AML-193 (cell line): Measurements from ENCODE around the gene RORC.

Experiments
- DNase-seq, 2 experiments: peaks; one replicate each; lab custom pipeline; 2025; lab: John Stamatoyannopoulos, UW

The RORC gene

DNA sequence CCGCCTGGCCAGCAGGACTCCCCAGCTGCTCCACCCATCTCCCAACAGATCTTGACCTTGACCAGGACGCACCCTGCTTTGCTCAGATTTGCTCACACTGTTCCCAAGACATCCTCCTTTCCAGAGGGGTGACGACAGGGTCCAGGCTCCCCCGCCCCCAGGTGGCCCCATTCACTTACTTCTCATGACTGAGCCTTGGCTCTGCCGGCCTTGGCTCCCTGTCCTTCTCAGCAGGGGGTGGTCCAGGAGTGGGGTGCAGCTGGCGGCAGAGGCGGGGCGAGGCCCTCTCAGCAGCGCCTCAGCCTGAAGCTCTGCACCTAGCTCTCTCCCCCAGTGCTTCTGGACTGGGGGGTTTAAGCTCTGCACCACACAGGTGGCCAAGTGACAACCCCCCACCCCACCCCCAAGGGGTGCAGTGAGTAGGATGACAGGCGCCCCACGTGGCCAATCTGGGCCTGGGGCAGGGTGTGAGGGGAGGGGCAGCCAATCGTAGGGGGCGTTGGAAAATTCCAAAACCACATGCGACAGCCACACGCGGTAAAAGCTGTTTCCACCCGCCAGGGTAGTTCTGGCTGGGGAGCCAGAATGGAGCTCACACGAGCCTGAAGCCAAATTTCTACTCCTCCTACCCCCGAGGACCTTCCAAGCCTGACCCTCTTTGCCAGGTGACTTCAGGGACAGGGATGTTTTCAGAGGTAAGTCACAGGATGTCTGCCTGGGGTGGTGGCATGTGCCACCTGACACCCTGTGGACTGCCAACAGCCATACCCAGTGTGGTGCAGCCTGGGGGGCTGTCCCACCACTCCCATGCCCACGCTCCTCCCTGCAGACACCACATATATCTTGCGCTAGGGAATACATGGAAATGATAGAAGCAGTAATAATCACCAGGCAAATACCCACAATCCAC is 5.6 kb downstream of the RORC start:
- no peak for DNase-seq

DNA sequence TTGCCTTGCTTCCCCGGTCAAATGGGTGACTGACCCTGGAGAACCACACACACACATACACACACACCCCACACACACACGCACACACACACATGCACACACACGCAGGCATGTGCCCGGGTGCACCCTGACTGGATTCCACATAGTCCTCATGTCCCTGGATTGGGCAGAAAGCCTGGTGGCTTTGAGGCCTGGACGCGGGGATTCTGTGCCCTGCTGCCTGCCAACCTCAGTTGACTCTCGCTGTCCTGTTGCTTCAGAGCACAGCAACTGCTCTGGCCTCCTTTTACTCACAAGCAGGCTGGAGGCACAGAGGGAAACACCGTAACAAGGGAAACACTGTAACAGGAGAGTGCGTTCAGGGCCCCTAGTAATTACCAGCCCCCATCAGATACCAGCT is 6.4 kb downstream of the RORC start:
- no peak for DNase-seq

DNA sequence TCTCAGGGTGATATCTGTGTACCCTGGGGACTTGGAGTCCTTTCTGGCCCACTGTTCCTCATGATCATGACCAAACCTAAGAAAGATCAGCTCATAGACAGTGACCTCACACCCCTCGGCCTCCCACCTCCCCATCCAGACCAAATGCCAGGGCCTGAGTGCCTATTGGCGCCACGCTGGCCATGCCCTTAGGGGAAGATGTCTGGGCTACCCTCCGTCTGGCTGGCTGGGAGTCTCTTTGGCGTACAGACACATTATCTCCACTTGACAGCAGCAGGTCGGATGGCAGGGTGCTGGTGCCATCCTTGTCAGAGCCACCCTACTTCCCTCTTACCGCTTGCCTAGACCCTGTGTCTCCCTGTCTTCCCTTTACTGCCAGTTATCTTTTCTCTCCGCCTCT is 8.4 kb downstream of the RORC start:
- no peak for DNase-seq

DNA sequence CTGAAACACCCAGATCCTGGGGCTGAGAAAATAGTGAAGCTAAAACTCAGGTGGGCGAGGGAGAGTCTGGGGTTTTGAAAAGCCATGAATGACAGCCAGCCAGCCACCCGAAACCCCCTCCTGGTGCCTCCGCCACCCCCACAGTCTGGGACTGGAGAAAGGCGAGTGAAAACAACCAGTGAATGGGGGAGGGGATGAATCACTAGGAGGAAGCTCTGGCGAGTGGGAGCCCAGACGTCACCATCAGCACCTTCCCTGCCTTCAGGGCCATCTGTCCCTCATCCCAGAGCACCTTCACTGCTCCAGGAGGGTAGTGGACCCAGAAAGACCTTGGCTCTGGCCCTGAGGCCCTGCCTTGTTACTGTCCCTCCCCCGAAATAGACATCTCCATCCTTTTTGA is 9.2 kb downstream of the RORC start:
- no peak for DNase-seq

DNA sequence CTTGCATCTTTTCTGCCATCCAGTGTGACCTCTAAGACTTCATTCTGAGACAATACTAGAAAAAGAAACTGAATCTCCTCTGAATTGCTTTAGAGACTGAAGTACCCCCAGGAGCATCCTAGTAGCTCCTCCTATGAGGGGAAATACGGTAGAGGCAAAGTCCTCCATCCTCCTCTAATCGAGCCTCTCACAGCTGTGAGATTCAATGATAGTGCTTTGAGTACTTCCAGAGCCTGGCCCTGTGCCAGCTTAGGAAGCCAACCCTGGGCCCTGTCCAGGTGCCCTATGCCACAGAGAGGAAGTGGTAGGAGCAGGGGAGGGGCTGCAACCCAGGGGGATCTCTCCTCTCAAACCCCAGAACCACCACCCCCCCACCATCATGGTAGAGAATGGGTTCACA is 10.7 kb downstream of the RORC start:
- no peak for DNase-seq

DNA sequence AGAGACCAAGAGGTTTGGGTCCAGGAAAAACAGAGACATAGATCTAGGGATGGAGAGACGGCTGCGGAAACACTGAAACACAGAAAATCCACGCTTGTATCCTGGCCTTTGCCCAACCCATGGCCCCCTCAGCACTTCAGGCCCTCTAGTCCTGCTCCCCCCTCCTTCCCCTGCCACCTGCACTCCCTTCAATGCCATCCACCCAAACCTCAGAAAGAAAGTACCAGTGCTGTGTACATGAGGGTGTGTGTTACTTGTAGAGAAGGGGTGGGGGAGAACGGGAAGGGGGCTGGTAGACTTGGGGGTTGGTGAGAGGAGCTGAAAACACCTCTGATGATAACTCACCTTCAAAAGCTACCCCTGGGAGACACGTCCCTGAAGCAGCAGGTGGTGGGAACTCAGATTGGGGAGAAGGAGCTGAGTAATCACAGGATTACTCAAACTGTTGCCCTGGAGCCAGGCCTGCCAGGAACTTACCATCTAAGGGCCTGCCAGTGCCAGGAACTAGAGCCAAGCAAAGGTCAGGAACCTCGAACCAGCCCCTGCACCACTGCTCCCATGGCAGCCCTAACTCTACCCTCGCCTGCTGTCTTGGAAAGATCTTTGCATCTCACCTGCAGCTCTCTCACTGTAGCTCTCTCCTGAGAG is 11.5 kb downstream of the RORC start:
- DNase-seq = peak in 1 of 2 experiments; percentile 26

DNA sequence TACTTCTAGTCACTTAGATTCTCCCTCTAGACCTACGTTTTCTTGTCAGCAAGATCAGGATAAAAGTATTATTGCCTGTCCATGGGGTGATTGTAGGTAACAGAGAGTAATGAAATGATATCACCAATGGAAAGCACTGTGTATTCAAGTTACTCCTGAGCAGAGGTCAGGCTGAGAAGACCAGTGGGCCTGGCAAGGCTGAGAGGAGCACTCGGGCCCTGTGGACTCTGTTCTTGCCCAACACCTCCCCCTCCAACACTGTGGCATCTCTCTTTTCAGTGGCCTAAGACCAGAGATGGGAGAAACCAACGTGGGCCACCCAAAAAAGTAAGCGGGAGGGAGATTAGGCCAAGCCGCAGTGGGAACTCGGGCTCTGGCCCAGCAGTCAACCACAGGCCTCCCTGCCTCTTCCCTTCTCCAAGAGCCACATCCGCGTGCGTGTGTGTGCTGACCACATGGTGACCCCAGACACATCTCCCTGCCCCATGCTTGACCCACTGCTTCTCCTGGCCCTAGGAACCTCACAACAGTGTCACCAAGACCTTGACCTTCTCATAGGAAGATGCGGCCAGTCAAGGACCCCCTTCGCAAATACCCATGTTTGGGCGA is 12.3 kb downstream of the RORC start:
- no peak for DNase-seq

DNA sequence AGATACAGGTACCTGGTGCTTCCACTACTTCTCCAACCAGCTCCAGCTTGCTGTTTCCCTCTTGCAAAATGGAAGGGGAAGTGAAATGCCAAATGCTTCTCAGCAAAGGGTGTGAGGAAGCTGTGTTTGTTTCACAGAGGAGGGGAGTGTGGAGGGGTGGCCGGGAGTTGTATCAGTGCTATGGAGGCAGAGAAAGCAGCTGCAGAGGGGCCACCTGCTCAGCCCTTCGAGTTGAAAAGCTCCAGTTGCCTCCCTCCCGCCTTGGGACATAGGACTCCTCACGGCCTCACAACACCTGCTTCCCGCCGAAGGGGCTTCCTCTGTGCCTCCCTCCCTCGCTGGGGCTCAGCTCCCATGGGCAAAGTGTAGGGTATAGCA is 14.3 kb downstream of the RORC start:
- DNase-seq = peak; percentile 30 to 34

DNA sequence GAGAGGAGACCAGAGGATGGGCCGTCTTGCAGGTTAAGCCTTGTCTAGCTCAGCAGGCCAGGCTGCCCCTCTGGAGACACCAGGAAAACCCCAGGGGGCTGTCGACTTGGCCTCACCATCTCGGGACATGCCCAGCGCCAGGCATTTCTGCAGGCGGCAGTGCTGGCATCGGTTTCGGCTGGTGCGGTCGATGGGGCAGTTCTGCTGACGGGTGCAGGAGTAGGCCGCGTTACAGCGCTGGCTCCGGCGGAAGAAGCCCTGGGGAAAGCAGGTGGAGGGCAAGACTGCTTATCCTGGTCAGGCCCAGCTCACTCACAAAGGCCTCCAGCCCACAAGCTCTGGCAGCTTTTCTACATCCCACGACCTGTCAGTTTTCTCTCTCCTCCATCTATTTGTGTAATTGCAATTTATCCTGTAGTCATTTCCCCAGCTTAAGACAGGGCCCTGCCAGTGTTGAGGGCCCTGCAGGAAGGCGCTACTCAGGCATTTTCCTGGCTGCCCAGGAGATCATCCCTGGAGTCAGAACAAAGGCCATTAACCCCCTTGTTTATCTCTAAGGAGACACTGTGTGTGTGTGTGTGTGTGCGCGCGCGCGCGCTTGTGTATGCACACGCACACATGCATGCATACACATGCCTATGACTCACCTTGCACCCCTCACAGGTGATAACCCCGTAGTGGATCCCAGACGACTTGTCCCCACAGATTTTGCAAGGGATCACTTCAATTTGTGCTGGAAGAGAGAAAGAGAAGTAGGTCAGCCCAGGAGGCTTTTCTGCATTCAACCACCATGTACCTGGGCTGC is 14.9 kb downstream of the RORC start:
- DNase-seq = no peak

DNA sequence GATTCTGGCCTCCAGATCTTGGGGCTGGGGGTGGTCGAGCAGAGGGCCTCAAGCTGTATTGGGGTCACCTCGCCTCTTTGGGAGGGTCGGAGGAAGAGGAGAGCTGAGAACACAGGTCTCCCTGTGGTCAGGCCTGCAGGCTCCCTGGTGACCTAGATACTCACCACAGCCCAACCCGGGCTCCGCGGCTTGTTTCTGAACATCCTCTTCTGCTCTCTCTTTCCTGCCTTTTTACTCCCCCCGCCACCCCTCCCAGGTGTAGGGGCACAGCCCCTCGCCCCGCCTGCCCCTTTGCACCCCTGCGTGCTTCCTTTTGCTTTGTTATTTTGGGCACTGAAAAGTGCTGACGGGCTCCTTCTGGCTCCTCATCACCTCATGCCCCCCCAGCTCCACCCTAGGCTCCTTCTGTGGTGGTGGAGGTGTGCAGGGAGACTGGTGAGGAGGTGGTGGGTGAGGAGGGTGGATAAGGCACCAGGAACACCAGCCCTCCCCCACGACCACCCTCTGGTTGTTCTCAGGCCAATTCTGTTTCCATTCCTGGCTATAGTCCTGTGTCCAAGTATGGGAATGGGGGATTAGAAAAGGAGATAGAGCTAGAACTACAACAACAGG is 15.8 kb downstream of the RORC start:
- no peak for DNase-seq

DNA sequence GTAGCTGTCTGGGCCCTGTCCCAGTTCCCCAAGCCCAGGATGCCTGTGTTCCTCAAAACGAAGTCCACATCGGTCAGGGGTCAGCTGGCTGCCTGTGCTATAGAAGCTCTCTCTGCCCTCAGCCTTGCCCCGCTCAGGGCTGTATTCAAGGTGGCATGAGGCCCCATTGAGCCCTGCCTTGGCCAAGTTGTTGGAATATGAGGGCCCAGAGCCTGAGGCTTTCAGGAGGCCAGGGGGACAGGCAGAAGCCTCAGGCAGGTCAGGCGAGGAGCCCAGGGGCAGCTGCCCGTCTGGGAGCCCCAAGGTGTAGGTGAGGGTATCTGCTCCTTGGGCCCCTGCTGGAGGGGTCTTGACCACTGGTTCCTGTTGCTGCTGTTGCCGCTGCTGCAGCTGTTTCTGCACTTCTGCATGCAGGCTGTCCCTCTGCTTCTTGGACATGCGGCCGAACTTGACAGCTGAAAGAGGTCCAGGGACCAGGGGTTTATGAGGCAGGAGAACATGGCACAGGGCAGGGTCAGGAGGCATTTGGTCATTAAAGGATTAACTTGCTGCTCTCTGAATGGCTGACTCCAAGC is 16.5 kb downstream of the RORC start:
- no peak for DNase-seq

DNA sequence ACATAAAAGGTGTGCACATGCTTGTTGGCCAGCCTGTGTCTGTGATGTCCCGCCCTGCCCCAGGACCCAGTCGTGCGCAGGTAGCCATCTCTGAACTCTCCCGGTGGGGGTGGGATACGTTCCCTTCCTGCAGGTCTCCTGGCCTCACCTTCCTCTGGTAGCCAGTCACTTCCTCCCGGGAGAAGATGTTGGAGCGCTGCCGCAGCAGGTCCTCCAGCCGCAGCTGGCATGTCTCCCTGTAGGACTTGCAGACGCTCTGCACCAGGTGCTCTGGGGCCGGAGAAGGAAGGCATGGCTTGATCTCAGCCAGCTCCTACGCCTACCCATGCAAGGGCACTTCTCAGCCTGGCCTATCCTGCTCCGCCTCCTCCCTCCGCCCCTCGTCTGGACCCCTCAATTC is 17.2 kb downstream of the RORC start:
- DNase-seq = no peak

DNA sequence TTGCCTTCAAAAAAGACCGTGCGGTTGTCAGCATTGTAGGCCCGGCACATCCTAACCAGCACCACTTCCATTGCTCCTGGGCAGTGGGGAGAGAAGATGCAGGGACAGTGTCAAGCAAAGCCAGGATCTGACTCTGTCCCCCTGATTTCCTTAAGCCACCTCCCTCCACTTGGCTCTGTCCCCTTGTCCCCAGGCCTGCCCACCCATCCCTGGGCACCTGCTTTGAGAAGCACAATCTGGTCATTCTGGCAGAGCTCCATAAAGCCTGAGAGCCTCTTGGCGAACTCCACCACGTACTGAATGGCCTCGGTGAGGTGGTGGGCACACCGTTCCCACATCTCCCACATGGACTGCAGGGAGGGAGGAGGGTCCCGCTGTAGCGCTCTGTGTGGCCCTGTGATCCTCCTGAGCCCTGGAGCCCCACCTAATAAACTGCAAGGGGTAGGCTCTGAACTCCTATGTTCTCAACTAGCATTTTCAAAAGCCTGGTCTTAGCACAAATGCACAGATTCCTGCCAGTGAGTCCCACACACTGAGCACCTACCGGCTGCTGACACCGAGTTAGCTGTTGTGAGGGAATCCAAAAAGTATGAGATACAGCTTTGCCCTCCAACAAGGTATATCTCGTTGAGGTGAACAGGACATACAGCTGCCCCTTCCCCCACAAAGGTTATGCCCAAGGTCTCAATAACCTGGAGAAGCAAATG is 18.2 kb downstream of the RORC start:
- DNase-seq = no peak

DNA sequence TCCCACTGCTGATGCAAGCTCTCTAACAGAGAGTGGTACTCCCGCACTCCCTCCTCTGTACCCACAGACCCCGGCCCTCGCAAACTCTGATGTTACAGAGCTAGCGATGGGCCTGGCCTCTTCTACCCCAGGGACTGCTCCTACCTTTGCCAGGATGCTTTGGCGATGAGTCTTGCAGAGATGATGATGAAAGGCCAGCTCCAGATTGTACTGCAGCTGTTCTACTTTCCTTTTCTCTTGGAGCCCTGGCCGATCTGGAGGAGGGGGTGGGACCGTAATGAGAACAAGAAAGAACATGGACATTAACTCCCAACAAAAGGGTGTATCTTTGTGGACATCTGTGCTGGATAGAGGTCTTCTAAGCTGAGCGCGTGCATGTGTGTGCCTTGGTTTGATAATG is 20.4 kb downstream of the RORC start:
- no peak for DNase-seq

DNA sequence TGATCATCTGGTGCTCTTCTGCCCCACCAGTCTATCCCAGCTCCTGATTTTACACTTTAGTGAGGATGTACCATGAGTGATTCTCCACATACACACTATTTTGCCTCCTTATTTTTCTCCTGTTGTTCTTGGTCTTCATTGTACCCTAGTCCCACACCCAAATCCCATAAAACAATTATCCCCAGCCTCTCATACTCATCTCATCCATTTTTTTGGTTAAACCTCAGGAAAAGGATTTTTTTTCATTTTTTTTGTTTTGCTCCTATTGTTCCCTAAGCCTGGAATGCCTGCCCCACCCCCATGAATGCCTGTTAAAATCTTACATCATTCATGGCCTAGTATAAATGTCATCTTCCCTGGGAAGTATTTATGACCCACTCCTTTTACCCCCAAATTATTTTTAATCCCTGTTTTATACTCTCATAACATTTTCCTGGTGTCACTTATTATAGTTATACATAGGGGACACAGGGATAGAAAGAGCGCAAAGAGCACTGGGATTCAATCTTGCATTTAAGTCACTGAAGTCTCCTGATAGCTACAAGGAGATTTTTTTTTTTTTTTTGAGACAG is 21.5 kb downstream of the RORC start:
- no peak for DNase-seq

DNA sequence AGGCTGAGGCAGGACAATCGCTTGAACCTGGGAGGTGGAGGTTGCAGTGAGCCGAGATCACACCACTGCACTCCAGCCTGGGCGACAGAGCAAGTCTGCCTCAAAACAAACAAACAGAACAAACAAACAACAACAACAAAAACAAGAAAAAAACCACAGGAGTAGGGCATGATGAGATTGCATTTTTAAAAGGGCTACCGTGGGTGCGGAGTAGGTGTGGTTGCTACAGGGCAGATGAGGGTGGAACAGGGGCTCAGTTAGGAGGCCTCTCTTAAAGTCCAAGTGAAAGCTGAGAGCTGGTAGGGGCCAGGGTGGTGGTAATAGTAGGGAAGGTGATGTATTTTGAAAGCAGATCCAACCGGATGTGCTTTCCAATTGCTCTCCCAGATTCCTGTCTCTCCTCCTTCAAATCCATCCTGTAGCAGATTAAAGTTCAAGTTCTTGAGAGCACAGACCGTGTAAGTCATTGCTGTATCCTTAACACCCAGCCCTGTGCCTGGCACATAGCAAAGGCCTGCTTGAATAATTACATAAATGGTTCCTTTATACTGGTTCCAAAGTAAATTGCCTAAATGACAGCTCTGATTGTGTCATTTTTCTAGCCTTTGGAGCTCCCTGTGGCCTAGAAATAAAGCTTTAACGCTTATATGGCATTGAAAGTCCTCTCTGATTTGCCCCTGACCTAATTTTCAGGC is 22.2 kb downstream of the RORC start:
- no peak for DNase-seq

DNA sequence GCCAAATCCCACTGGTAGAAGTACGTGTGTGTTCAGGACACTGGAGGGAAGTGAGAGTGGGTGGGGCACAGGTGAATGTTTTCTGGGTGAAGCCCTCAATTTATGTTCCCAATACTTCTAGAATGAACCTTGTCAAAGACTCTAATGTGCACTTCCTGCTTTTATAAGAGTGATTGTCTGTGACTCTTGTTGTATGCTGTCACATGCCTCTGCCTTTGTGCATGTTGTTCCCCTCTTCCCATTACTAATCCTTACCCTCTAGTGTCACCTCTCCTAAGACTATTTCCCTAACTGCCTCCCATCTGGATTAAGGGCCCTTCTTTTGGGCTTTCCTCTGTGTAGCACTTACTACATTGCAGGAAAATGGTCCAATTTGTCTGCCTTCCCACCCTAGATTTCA is 23.8 kb downstream of the RORC start:
- DNase-seq = no peak

DNA sequence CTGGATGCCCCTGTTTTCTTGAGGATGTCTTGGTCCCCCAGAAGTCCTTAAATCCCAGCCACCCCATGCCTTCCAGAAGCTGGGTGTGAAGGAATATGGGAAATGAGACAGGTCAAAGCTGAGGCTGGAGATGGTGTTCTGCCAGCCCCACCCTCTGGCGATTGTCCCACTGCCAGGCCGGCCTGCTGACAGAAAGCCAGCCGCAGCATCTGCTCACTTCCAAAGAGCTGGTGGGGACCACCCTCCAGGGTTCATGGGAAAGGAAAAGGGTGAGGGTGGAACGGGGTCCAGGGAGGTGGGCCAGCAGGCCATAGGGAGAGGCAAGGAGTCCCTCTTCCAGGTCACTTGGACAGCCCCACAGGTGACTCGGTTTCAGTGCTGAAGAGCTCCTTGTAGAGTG is 24.5 kb downstream of the RORC start:
- no peak for DNase-seq

DNA sequence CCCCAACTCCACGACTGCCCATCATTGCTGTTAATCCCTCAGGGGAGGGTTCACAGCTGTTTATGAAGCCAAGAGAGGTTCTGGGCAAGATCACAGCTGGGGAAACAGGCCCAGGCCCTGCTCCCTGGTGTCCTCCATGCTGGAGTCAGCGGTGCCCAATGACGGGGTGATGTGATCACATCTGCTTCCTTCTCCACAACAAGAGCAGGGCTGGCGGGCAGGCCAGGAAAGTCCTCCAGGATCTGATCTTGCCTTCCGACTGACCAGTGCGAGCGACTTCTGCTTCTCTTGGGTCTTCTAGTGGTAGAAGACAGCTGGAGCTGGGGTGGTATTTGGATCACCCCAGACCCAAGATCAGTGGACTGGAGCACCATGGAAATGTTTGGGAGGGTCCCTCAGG is 25.4 kb downstream of the RORC start:
- DNase-seq = no peak
